ENCODE data around the gene ZBTB16.

Gene ZBTB16

DNA sequence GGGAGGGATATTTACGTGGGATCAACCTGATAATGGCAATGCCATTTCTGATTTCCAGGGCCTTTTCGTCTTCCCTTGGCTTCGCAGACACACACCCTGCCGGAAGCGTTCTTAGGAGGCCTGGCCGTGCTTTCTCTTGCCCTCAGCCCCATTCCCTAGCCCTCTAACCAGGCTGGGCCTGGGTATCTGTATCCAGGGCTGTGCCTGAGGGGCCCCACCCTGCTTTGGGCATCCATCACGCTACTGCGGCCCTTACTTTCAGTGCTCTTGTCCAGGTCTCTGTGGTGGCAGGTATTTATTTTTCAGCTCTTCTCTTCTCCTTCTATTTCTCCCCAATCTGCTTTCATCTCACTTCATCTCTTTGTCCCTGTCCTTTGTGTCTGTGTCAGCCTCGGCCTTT lies 105.0 kb downstream of the ZBTB16 start:
- no peak for FAIRE-seq
- no peak for DNase-seq (ENCODE audit: insufficient read length, low spot score)
- TF ChIP-seq CTCF (IDR thresholded peaks at IDR 0.05; ENCODE audit: insufficient read depth, missing control alignments): no peak

GRCh38 chr11:114165326-114166230 lies 106.1 kb downstream of the ZBTB16 start:
- FAIRE-seq (no peak), DNase-seq (ENCODE audit: insufficient read length, low spot score) (no peak)
- no peak for TF ChIP-seq CTCF (IDR thresholded peaks at IDR 0.05; ENCODE audit: insufficient read depth, missing control alignments)

DNA sequence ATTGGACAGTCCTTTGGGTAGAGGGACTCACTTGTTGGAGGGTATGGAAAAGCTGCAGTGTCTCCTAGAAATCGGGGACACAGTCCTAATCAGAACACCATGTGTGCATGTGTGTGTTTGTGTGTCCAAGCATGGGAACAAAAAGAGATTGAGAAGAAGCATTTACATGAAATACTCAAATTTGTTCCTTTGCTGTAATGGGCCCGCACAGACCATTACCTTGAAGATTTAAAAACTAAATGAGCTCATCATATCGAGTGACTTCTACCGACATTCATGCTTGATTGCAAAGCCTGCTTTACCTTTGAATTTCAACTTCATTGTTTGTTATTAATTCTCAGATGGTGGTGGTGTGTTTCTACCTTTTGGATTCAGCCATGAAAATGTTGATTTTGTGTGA lies 106.9 kb downstream of the ZBTB16 start:
- no peak for TF ChIP-seq CTCF (IDR thresholded peaks at IDR 0.05; ENCODE audit: insufficient read depth, missing control alignments)
- no peak for DNase-seq (ENCODE audit: insufficient read length, low spot score)
- no peak for FAIRE-seq

- FAIRE-seq (no peak), DNase-seq (ENCODE audit: insufficient read length, low spot score) (no peak)
- TF ChIP-seq CTCF (IDR thresholded peaks at IDR 0.05; ENCODE audit: insufficient read depth, missing control alignments): no peak
These were observed 107.4 kb downstream of the ZBTB16 start for GRCh38 chr11:114166897-114167323.

DNA sequence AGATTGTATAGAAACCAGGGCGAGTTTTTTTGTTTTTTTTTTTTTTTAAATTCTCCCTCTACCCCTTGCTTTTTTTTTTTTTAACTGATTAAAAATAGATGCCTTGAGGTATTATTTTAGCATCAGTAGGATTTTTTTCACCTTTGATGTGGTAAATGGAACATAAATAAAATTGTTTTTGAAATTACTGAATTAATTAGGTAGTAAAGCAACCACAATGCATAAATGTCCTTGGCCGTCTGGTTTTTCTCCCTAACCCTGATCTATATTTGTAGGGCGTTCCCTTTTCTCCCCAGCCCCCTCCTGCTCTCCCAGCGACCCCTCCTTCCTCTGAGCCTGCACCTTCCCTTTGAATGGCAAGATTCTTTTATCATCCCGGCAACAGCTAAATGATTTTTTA lies 107.8 kb downstream of the ZBTB16 start:
- TF ChIP-seq CTCF (IDR thresholded peaks at IDR 0.05; ENCODE audit: insufficient read depth, missing control alignments): no peak
- no peak for FAIRE-seq

DNA sequence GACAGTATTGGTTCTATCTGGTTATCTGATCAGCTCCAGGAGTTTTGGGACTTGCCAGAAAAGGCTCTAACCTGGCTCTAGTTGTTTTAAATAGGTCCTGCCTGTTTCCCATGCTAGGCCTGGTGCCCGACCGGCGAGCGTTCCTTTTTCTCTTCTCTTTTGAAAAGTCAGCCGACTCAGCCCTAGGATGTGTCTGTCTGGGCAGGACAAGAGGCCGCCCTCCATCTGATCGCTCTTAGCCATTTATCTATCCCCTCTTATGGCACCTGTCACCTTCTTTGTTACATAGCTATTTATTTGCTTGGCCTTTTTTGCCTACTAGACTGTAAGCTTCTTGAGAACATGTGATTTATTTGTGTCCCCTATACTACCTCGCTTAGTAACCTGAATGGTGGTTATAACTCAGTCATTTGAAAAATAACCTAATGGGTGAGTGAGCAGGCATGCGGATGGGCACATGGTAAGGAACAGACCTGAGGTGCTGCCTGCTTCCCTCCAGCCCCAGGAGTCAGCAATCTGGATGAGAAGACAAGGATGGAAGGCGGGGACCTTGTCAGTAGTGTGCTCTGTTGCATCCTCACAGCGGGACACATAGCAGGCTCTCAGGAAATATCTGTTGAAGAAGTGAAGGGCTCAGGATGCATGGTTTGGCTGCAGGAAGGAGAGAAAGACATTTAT lies 108.4 kb downstream of the ZBTB16 start:
- no peak for FAIRE-seq
- no peak for DNase-seq (ENCODE audit: insufficient read length, low spot score)
- no peak for TF ChIP-seq CTCF (IDR thresholded peaks at IDR 0.05; ENCODE audit: insufficient read depth, missing control alignments)

More for the DNA sequence above, 107.8 kb downstream of the ZBTB16 start:
- no peak for DNase-seq (ENCODE audit: insufficient read length, low spot score)

- DNase-seq (ENCODE audit: insufficient read length, low spot score): no peak
- TF ChIP-seq CTCF (IDR thresholded peaks at IDR 0.05; ENCODE audit: insufficient read depth, missing control alignments): no peak
- FAIRE-seq: no peak
These were observed 109.2 kb downstream of the ZBTB16 start for GRCh38 chr11:114168691-114169090.

Measured in D721Med (cell line).